HepG2 (cell line): Measurements from ENCODE around the gene RASA3.

Experiments
- DNMT3B ChIP-seq: conservative IDR thresholded peaks from 2 replicates; pipeline ENCODE4 v1.6.1; 2016; ENCODE audit warnings: missing biosample characterization, control low read depth
- IKZF1 ChIP-seq: fragments of 450-650 bp; IDR thresholded peaks from 2 replicates; pipeline ENCODE4 v1.7.1; 2016
- KAT2B ChIP-seq: fragments of 150-350 bp; IDR thresholded peaks from 2 replicates; pipeline ENCODE4 v1.6.1; 2014; ENCODE audit warnings: low read depth, low read length, borderline replicate concordance
- SKIL ChIP-seq: sonication (generic); formaldehyde crosslinking; IDR thresholded peaks from 2 replicates; pipeline ENCODE4 v1.8.0; 2022; ENCODE audit warnings: missing genetic modification reagents, mild to moderate bottlenecking, moderate library complexity, borderline replicate concordance
- ZNF646 ChIP-seq: sonication (generic); formaldehyde crosslinking; IDR thresholded peaks from 2 replicates; pipeline ENCODE4 v1.9.0; 2021; ENCODE audit warnings: mild to moderate bottlenecking, missing genetic modification reagents

GRCh38 chr13:114148521-114148855 lies 16.1 kb upstream of the RASA3 start:
- TF ChIP-seq SKIL (no peak), DNMT3B (CRISPR knock-in tag) (no peak), ZNF646 (CRISPR knock-in tag) (no peak), IKZF1 (no peak), KAT2B (no peak)
